Measurements from ENCODE around the gene PDPN.

DNA sequence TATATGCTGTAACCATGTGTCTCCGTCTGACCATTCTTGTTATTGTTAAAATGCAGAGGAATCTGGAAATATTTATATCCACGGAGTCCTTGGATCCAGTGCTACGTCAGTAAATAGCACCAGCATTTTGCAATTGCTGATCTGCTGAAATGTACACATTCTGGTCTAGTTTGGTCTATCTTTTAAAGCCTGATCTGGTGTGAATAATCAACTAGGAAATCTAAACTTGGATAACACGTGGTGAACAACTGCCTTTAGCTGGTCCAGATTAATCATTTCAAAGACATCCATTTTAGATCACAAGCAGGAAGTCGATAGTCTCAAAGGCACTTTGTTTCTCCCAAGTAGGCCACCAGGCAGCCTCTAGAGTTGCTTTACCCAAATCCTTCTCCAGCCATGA, 32.6 kb downstream of the PDPN start:
- TF ChIP-seq, protein P1, sequence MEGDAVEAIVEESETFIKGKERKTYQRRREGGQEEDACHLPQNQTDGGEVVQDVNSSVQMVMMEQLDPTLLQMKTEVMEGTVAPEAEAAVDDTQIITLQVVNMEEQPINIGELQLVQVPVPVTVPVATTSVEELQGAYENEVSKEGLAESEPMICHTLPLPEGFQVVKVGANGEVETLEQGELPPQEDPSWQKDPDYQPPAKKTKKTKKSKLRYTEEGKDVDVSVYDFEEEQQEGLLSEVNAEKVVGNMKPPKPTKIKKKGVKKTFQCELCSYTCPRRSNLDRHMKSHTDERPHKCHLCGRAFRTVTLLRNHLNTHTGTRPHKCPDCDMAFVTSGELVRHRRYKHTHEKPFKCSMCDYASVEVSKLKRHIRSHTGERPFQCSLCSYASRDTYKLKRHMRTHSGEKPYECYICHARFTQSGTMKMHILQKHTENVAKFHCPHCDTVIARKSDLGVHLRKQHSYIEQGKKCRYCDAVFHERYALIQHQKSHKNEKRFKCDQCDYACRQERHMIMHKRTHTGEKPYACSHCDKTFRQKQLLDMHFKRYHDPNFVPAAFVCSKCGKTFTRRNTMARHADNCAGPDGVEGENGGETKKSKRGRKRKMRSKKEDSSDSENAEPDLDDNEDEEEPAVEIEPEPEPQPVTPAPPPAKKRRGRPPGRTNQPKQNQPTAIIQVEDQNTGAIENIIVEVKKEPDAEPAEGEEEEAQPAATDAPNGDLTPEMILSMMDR (IDR thresholded peaks at IDR 0.05): no peak
- no peak for TF ChIP-seq POLR2AphosphoS5 (IDR thresholded peaks at IDR 0.05)
- TF ChIP-seq POLR2A (IDR thresholded peaks at IDR 0.05): no peak

Data from breast epithelium (tissue), 3 donors.